A549 (cell line): Measurements from ENCODE around the gene HK1. TPM values are rescaled to one million over a fixed set of nuclear protein-coding genes. Genes with fewer than 3 reads are reported as not detected.
"Not testable (repeated sequence)": the region's sequence is repeated elsewhere in the genome, so short reads cannot be mapped to it uniquely, and the experiment has no call there.

ENCODE experiments used
- ATAC-seq, 2 experiments: fragments of 200-7000 bp in 1 of 2; fragments of >200 bp in 1 of 2; cut with Nextera tagmentation in 1 of 2; cut with Tn5 transposase in 1 of 2; 3 replicates each; pipeline versions ENCODE4 v1.8.0 to v1.9.1; 2018 to 2020; ENCODE audit warnings: mild to moderate bottlenecking in 1 of 2, moderate library complexity in 1 of 2
- CTCF ChIA-PET: fragments of 300-600 bp; sonication (Branson Sonifier 250); formaldehyde crosslinking; extraction: SDS; loops from one replicate; lab custom pipeline; 2021; ENCODE audit warnings: antibody characterized with exemption, inconsistent platforms; lab: Yijun Ruan, JAX
- POLR2A ChIA-PET: fragments of 350-600 bp; formaldehyde crosslinking; extraction: SDS; loops from one replicate; lab custom pipeline; 2021; ENCODE audit warnings: antibody characterized with exemption, inconsistent platforms; lab: Yijun Ruan, JAX
- DNase-seq, 2 experiments: peaks; one replicate each; pipeline versions ENCODE4 v3.0.0 to v3.0.0-alpha.2; 2011 to 2016; ENCODE audit warnings: low read depth in 1 of 2, low spot score in 1 of 2
- FAIRE-seq: peaks from 2 replicates; lab custom pipeline; 2011; peaks lifted over from hg19 to GRCh38; lab: Jason Lieb, UNC
- H3K27ac ChIP-seq, 2 experiments: fragments of >200 bp; sonication (Bioruptor Twin); formaldehyde crosslinking; 3 replicates each; pipeline ENCODE4 v1.5.1; 2016 to 2017
- H3K4me1 ChIP-seq: fragments of >200 bp; sonication (Bioruptor Twin); formaldehyde crosslinking; 3 replicates; pipeline ENCODE4 v1.6.1; 2016
- H3K4me2 ChIP-seq: fragments of >200 bp; sonication (Bioruptor Twin); formaldehyde crosslinking; 3 replicates; pipeline ENCODE4 v1.6.1; 2016
- H3K4me3 ChIP-seq: fragments of >200 bp; sonication (Bioruptor Twin); formaldehyde crosslinking; 3 replicates; pipeline ENCODE4 v1.5.1; 2016
- H3K9me3 ChIP-seq: fragments of >200 bp; sonication (Bioruptor Twin); formaldehyde crosslinking; 3 replicates; pipeline ENCODE4 v1.6.1; 2016
- BCL3 ChIP-seq: fragments of >200 bp; sonication (Bioruptor Twin); formaldehyde crosslinking; IDR thresholded peaks from 3 replicates; pipeline ENCODE4 v1.6.1; 2016
- CHD4 ChIP-seq: fragments of 200-600 bp; sonication (generic); IDR thresholded peaks from 2 replicates; pipeline ENCODE4 v1.6.1; 2016; ENCODE audit warnings: antibody characterized with exemption, mild to moderate bottlenecking, borderline replicate concordance
- CTCF ChIP-seq: fragments of >200 bp; sonication (Bioruptor Twin); formaldehyde crosslinking; IDR thresholded peaks from 3 replicates; pipeline ENCODE4 v1.5.1; 2016
- E2F6 ChIP-seq: IDR thresholded peaks from 2 replicates; pipeline ENCODE4 v1.6.1; 2012; ENCODE audit warnings: low read depth, borderline replicate concordance
- EP300 ChIP-seq, 2 experiments: fragments of >200 bp; sonication (Bioruptor Twin); formaldehyde crosslinking; IDR thresholded peaks; 2 replicates in 1 of 2; 3 replicates in 1 of 2; pipeline ENCODE4 v1.6.1; 2016 to 2017
- ESRRA ChIP-seq: fragments of 150-350 bp; IDR thresholded peaks from 2 replicates; pipeline ENCODE4 v1.6.1; 2014; ENCODE audit warnings: mild to moderate bottlenecking, low read length, borderline replicate concordance
- FOSB ChIP-seq: fragments of 250-450 bp; sonication (Bioruptor Pico); IDR thresholded peaks from 2 replicates; pipeline ENCODE4 v1.5.0; 2020; ENCODE audit warnings: mild to moderate bottlenecking, moderate library complexity
- FOSL2 ChIP-seq, 2 experiments: fragments of 450-650 bp in 1 of 2; fragments of >200 bp in 1 of 2; sonication (Bioruptor Twin) in 1 of 2; formaldehyde crosslinking; IDR thresholded peaks; 2 replicates each; pipeline versions ENCODE4 v1.5.0 to v1.6.1; 2016 to 2020; ENCODE audit warnings: mild to moderate bottlenecking in 1 of 2, moderate library complexity in 1 of 2
- HDAC2 ChIP-seq: fragments of 200-600 bp; sonication (generic); IDR thresholded peaks from 2 replicates; pipeline ENCODE4 v1.6.1; 2016
- HOXB13 ChIP-seq: fragments of 250-450 bp; sonication (Bioruptor Pico); IDR thresholded peaks from 2 replicates; pipeline ENCODE4 v1.5.0; 2020; ENCODE audit warnings: low read depth, mild to moderate bottlenecking, moderate library complexity
- JUN ChIP-seq, 2 experiments: fragments of >200 bp; sonication (Bioruptor Twin); formaldehyde crosslinking; IDR thresholded peaks; 2 replicates in 1 of 2; 3 replicates in 1 of 2; pipeline ENCODE4 v1.6.1; 2016 to 2017
- JUNB ChIP-seq: fragments of >200 bp; sonication (Bioruptor Twin); formaldehyde crosslinking; IDR thresholded peaks from 2 replicates; pipeline ENCODE4 v1.6.1; 2016
- MAFK ChIP-seq: fragments of 450-650 bp; IDR thresholded peaks from 2 replicates; pipeline ENCODE4 v1.6.1; 2014; ENCODE audit not compliant: partially characterized antibody
- MAZ ChIP-seq: fragments of 150-350 bp; IDR thresholded peaks from 2 replicates; pipeline ENCODE4 v1.6.1; 2014; ENCODE audit warnings: antibody characterized with exemption, low read depth, low read length, borderline replicate concordance
- MYC ChIP-seq: IDR thresholded peaks from 2 replicates; pipeline ENCODE4 v1.6.1; 2012; ENCODE audit warnings: mild to moderate bottlenecking, inconsistent platforms, low read length, improper control_type of control experiment, borderline replicate concordance
- PBX3 ChIP-seq: IDR thresholded peaks from 2 replicates; pipeline ENCODE4 v1.6.1; 2012
- PHF8 ChIP-seq: fragments of 200-600 bp; sonication (generic); IDR thresholded peaks from 2 replicates; pipeline ENCODE4 v1.6.1; 2016; ENCODE audit warnings: low read depth, mild to moderate bottlenecking, antibody characterized with exemption, moderate library complexity, borderline replicate concordance
- POLR2A ChIP-seq: IDR thresholded peaks from 2 replicates; pipeline ENCODE4 v1.6.1; 2012; ENCODE audit warnings: mild to moderate bottlenecking, low read length
- RAD21 ChIP-seq, 2 experiments: fragments of >200 bp in 1 of 2; sonication (Bioruptor Twin) in 1 of 2; formaldehyde crosslinking in 1 of 2; IDR thresholded peaks in 1 of 2; conservative IDR thresholded peaks in 1 of 2; 2 replicates in 1 of 2; 3 replicates in 1 of 2; pipeline ENCODE4 v1.6.1; 2012 to 2018; ENCODE audit warnings: inconsistent platforms in 1 of 2
- SMC3 ChIP-seq: fragments of >200 bp; sonication (Bioruptor Twin); formaldehyde crosslinking; IDR thresholded peaks from 3 replicates; pipeline ENCODE4 v1.6.1; 2018; ENCODE audit warnings: inconsistent platforms
- TP53 ChIP-seq: fragments of 250-450 bp; sonication (Bioruptor Pico); IDR thresholded peaks from 2 replicates; pipeline ENCODE4 v1.5.0; 2021; ENCODE audit warnings: mild to moderate bottlenecking, moderate library complexity
- WGBS: methylation state at CpG from one replicate; pipeline ENCODE4 v1.1.6; 2017; ENCODE audit errors: missing lambda C conversion rate; 5-methylcytosine and 5-hydroxymethylcytosine counted together
- polyA plus RNA-seq, 4 experiments: library from polyadenylated mRNA; depleted of rRNA in 3 of 4; stranded (reverse); fragments of >200 nt; fragmentation: RNase III in 1 of 4; extraction: RNeasy Plus Mini Kit Qiagen cat#74134 plus additional on column Dnase treatment in 1 of 4; gene quantifications; 2 replicates in 3 of 4; 3 replicates in 1 of 4; pipeline ENCODE4 v1.2.3, GENCODE V29; 2011 to 2017

HK1 gene
- polyA plus RNA-seq, 2 of the 4 experiments (the other 2 are of a cell fraction): 17.3 to 58.9 TPM

- DNase-seq (peak; percentile 69 to 95), ATAC-seq (peak; percentile 60 to 79), FAIRE-seq (no peak)
- H3K27ac ChIP-seq: peak overlapping the region; percentile 92 to 94
- TF ChIP-seq MYC (no peak), BCL3 (0 out of 3 replicates have a peak, but pooled peaks have one; percentile 35), E2F6 (no peak), RAD21 (conservative IDR thresholded peaks at IDR 0.05 in 1 of 2, IDR thresholded peaks at IDR 0.05 in 1 of 2) (peak; percentile 42 to 51; a peak in 4 of 5 replicates), SMC3 (peak; percentile 47), CTCF (peak; percentile 44), MAZ (no peak), ESRRA (peak; percentile 67; the same call in 1 of the 2 replicates), FOSL2 (IDR thresholded peaks at IDR 0.05) (no peak), FOSL2 (CRISPR knock-in tag; IDR thresholded peaks at IDR 0.05) (peak; percentile 38), JUN (IDR thresholded peaks at IDR 0.05) (peak; percentile 4 to 43; a peak in 1 of 5 replicates)
- ChIA-PET CTCF (interaction anchor here (0.7 to 5.9 kb wide), 22 partner anchors 8 to 195 kb away, joined by 3 to 57 read pairs (median 4); partner anchors contain the start of gene TACR2), POLR2A (interaction anchor here (0.9 to 2.6 kb wide), 3 partner anchors 11 to 42 kb away, joined by 3 to 13 read pairs (median 6); no protein-coding TSS in a partner anchor)
- 0% methylated on average over 1 of the region's 1 CpG for WGBS
- peaks cover 79% of the 10 kb centered on the region for H3K4me1 ChIP-seq
- H3K4me3 ChIP-seq: peak overlapping the region; percentile 78; the same call in 2 of the 3 replicates
- H3K4me2 ChIP-seq: peak overlapping the region; percentile 87
- H3K9me3 ChIP-seq: no peaks in the 10 kb centered on the region
Observed at GRCh38 chr10:69449841-69450240, 171.5 kb downstream of the HK1 start.

GRCh38 chr10:69450395-69450794, 172.1 kb downstream of the HK1 start:
- not testable (repeated sequence) for DNase-seq, FAIRE-seq, ATAC-seq, H3K9me3 ChIP-seq
- H3K4me1 ChIP-seq: peaks cover 76% of the 10 kb centered on the region
- peak overlapping the region; percentile 87 for H3K4me2 ChIP-seq
- peak overlapping the region; percentile 92 to 94 for H3K27ac ChIP-seq
- ChIA-PET CTCF (interaction anchor here (0.7 to 5.9 kb wide), 21 partner anchors 8 to 195 kb away, joined by 3 to 57 read pairs (median 4); partner anchors contain the start of gene TACR2), POLR2A (interaction anchor here (0.7 to 2.6 kb wide), 5 partner anchors 11 to 42 kb away, joined by 3 to 13 read pairs (median 3); no protein-coding TSS in a partner anchor)
- 0 out of 2 replicates have a peak, but pooled peaks have one; percentile 20 for TF ChIP-seq CHD4
- peak overlapping the region; percentile 78 for H3K4me3 ChIP-seq
- WGBS: 3% methylated on average over 16 of the region's 16 CpGs

GRCh38 chr10:69451209-69451783, 173.0 kb downstream of the HK1 start, which contains the start of gene TSPAN15:
Gene TSPAN15, plus strand, starts transcription at chr10:69451465. Its CDS starts 130 bp downstream, at chr10:69451595.
- TF ChIP-seq HDAC2 (no peak), TP53 (CRISPR knock-in tag) (no peak), FOSB (CRISPR knock-in tag) (no peak), PBX3 (peak; percentile 97), EP300 (IDR thresholded peaks at IDR 0.05) (no peak), PHF8 (0 out of 2 replicates have a peak, but pooled peaks have one; percentile 17), ESRRA (no peak), POLR2A (peak; percentile 39), E2F6 (0 out of 2 replicates have a peak, but pooled peaks have one; percentile 35), MAFK (no peak), JUNB (no peak), HOXB13 (CRISPR knock-in tag) (no peak)
- POLR2A ChIA-PET: interaction anchor here (0.7 to 2.6 kb wide), 4 partner anchors 12 to 43 kb away, joined by 3 to 13 read pairs (median 4); no protein-coding TSS in a partner anchor
- H3K4me3 ChIP-seq: peak within 1 kb of the TSS; percentile 78
- H3K4me1 ChIP-seq: peaks cover 74% of the 10 kb centered on the region
- CTCF ChIA-PET: interaction anchor here (0.8 to 5.9 kb wide), 11 partner anchors 9 to 194 kb away, joined by 3 to 57 read pairs (median 6); no protein-coding TSS in a partner anchor
- peak; percentile 78 to 94 for DNase-seq
- FAIRE-seq: no peak
- H3K4me2 ChIP-seq: peak within 1 kb of the TSS; percentile 87
- ATAC-seq: peak; percentile 84 to 85
- WGBS: under 1% methylated on average over 10 of the region's 45 CpGs
- H3K27ac ChIP-seq: peak within 1 kb of the TSS; percentile 92 to 94
- H3K9me3 ChIP-seq: no peaks in the 10 kb centered on the region
